ENCODE measurements around the gene KCNMA1. TPM values are rescaled to one million over a fixed set of nuclear protein-coding genes. Genes with fewer than 3 reads are reported as not detected.

Gene KCNMA1
- total RNA-seq, 1 donor = 77.8 TPM

DNA sequence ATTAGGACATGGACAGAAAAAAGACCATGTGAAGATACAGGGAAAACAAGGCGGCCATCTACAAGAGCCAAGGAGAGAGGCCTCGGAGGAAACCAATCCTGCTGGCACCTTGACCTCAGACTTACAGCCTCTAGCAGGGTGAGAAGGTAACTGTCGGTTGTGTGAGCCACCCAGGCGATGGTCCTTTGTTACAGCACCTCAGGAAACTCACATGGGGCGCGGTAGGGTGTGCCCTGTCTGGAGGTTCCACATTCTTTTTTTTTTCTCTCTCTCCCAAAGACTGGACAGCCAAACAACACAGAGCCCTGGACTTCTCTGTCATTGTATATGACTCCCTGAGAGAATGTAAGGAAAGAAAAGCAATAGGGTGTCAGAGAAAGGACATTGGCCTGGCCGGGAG, 163.2 kb downstream of the KCNMA1 start:
- H2AFZ ChIP-seq (ENCODE audit: low read length) = no peak overlapping the region
- TF ChIP-seq, protein P1, sequence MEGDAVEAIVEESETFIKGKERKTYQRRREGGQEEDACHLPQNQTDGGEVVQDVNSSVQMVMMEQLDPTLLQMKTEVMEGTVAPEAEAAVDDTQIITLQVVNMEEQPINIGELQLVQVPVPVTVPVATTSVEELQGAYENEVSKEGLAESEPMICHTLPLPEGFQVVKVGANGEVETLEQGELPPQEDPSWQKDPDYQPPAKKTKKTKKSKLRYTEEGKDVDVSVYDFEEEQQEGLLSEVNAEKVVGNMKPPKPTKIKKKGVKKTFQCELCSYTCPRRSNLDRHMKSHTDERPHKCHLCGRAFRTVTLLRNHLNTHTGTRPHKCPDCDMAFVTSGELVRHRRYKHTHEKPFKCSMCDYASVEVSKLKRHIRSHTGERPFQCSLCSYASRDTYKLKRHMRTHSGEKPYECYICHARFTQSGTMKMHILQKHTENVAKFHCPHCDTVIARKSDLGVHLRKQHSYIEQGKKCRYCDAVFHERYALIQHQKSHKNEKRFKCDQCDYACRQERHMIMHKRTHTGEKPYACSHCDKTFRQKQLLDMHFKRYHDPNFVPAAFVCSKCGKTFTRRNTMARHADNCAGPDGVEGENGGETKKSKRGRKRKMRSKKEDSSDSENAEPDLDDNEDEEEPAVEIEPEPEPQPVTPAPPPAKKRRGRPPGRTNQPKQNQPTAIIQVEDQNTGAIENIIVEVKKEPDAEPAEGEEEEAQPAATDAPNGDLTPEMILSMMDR (IDR thresholded peaks at IDR 0.05; ENCODE audit: extremely low read depth, low read depth, low read length) = no peak
- H3K36me3 ChIP-seq (ENCODE audit: insufficient read depth, low read length) = no peaks in the 10 kb centered on the region
- H3K27ac ChIP-seq (ENCODE audit: low read depth, low read length) = no peak overlapping the region
- no peaks in the 10 kb centered on the region for H4K20me1 ChIP-seq (ENCODE audit: insufficient read depth, low read length)
- H3K27me3 ChIP-seq (ENCODE audit: insufficient read depth, low read length) = no peaks in the 10 kb centered on the region
- no peaks in the 10 kb centered on the region for H3K79me2 ChIP-seq (ENCODE audit: insufficient read depth, low read length)
- H3K9me3 ChIP-seq (ENCODE audit: low read depth, low read length) = no peaks in the 10 kb centered on the region
- peaks cover 6% of the 10 kb centered on the region for H3K4me1 ChIP-seq (ENCODE audit: insufficient read depth, low read length)
- DNase-seq (ENCODE audit: insufficient read length, low spot score, missing footprints) = no peak
- H3K4me2 ChIP-seq (ENCODE audit: insufficient read depth, low read length) = no peak overlapping the region
- no peak overlapping the region for H3K4me3 ChIP-seq (ENCODE audit: insufficient read depth, low read length)

DNA sequence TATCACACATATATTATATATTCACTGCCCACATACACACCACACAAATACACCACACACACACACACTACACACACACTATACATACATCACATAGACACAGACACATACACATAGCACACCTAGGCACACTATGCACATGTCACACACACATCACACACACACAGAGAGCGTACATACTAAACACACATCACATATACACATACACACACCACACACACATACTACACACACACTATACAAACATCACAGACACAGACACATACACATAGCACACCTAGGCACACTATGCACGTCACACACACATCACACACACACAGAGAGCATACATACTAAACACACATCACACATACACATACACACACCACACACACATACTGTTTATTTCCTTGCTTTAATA, 165.5 kb downstream of the KCNMA1 start:
- Histone ChIP-seq H3K9me3 (ENCODE audit: low read depth, low read length) (no peaks in the 10 kb centered on the region), H3K27ac (ENCODE audit: low read depth, low read length) (no peak overlapping the region), H4K20me1 (ENCODE audit: insufficient read depth, low read length) (no peaks in the 10 kb centered on the region), H3K4me3 (ENCODE audit: insufficient read depth, low read length) (no peak overlapping the region), H3K4me2 (ENCODE audit: insufficient read depth, low read length) (no peak overlapping the region), H3K79me2 (ENCODE audit: insufficient read depth, low read length) (no peaks in the 10 kb centered on the region), H3K4me1 (ENCODE audit: insufficient read depth, low read length) (no peaks in the 10 kb centered on the region), H3K36me3 (ENCODE audit: insufficient read depth, low read length) (no peaks in the 10 kb centered on the region), H2AFZ (ENCODE audit: low read length) (no peak overlapping the region), H3K27me3 (ENCODE audit: insufficient read depth, low read length) (no peaks in the 10 kb centered on the region)
- no peak for DNase-seq (ENCODE audit: insufficient read length, low spot score, missing footprints)
- TF ChIP-seq, protein P1 (IDR thresholded peaks at IDR 0.05; ENCODE audit: extremely low read depth, low read depth, low read length) = no peak

DNA sequence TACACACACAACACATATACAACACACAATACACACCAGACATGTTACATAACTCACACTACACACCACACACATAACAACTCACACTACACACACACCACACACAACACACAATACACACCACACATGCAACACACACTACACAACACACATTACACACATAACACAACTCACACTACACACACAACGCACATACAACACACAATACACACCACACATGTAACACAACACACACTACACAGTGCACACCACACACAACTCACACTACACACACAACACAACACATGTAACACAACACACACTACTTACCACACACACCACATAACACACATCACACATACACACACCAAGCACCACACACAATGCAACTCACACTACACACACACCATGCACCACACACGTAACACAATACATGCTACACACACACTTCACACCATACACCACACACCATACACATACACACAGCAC, 166.5 kb downstream of the KCNMA1 start:
- H3K79me2 ChIP-seq (ENCODE audit: insufficient read depth, low read length) = no peaks in the 10 kb centered on the region
- no peaks in the 10 kb centered on the region for H4K20me1 ChIP-seq (ENCODE audit: insufficient read depth, low read length)
- TF ChIP-seq, protein P1 (IDR thresholded peaks at IDR 0.05; ENCODE audit: extremely low read depth, low read depth, low read length) = no peak
- H3K4me1 ChIP-seq (ENCODE audit: insufficient read depth, low read length) = no peaks in the 10 kb centered on the region
- H3K9me3 ChIP-seq (ENCODE audit: low read depth, low read length) = no peaks in the 10 kb centered on the region
- H3K27ac ChIP-seq (ENCODE audit: low read depth, low read length) = no peak overlapping the region
- H3K27me3 ChIP-seq (ENCODE audit: insufficient read depth, low read length) = no peaks in the 10 kb centered on the region
- H3K4me2 ChIP-seq (ENCODE audit: insufficient read depth, low read length) = no peak overlapping the region
- H3K36me3 ChIP-seq (ENCODE audit: insufficient read depth, low read length) = no peaks in the 10 kb centered on the region
- DNase-seq (ENCODE audit: insufficient read length, low spot score, missing footprints) = no peak
- no peak overlapping the region for H3K4me3 ChIP-seq (ENCODE audit: insufficient read depth, low read length)
- no peak overlapping the region for H2AFZ ChIP-seq (ENCODE audit: low read length)

DNA sequence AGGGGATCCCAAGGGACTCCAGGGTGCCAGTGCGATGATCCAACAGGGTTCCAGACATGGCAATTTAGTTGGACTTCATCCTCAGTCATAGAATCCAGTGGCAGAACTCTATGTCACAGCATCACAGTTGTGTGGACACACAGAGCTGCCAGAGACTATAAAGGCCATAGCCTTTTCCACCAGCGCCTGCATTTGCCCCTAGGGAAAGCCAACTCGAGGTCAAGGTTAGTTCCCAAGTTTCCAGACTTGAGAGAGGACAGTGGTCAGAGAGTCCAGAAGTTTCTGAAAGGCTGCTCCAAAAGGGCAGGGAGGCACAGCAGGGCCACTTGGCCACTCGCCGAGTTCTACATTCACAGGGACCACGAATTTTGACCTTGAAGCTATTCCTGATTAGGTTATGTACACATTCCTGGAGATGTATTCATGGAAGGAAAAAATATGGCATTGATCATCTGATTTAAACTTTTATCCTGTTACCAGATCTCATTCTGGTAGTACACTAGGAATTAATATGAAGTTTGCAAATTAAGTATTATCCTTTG, 170.1 kb downstream of the KCNMA1 start:
- H3K79me2 ChIP-seq (ENCODE audit: insufficient read depth, low read length) = no peaks in the 10 kb centered on the region
- no peaks in the 10 kb centered on the region for H3K36me3 ChIP-seq (ENCODE audit: insufficient read depth, low read length)
- no peak overlapping the region for H3K4me2 ChIP-seq (ENCODE audit: insufficient read depth, low read length)
- H2AFZ ChIP-seq (ENCODE audit: low read length) = no peak overlapping the region
- TF ChIP-seq, protein P1 (IDR thresholded peaks at IDR 0.05; ENCODE audit: extremely low read depth, low read depth, low read length) = no peak
- H3K9me3 ChIP-seq (ENCODE audit: low read depth, low read length) = no peaks in the 10 kb centered on the region
- DNase-seq (ENCODE audit: insufficient read length, low spot score, missing footprints) = no peak
- H3K4me3 ChIP-seq (ENCODE audit: insufficient read depth, low read length) = no peak overlapping the region
- H4K20me1 ChIP-seq (ENCODE audit: insufficient read depth, low read length) = no peaks in the 10 kb centered on the region
- no peak overlapping the region for H3K27ac ChIP-seq (ENCODE audit: low read depth, low read length)
- no peaks in the 10 kb centered on the region for H3K4me1 ChIP-seq (ENCODE audit: insufficient read depth, low read length)
- H3K27me3 ChIP-seq (ENCODE audit: insufficient read depth, low read length) = no peaks in the 10 kb centered on the region

Data from osteoblast (primary cell).